PC-3 (cell line): ENCODE results near the gene IRAK3. TPM values are rescaled to one million over a fixed set of nuclear protein-coding genes. Genes with fewer than 3 reads are reported as not detected.
A peak's percentile ranks its signal among the peaks of the same experiment; 100 is the strongest.

Experiments used
- ATAC-seq: fragments of 200-7000 bp; cut with Tn5 transposase; 2 replicates; pipeline ENCODE4 v1.9.1; 2020; ENCODE audit warnings: mild to moderate bottlenecking, moderate library complexity
- BruUV-seq: library from RNA; stranded (reverse); fragments of 400-500 nt; replicated peaks from 2 replicates; lab custom pipeline; 2021; lab: Mats Ljungman, UMichigan
- CTCF ChIA-PET: fragments of 300-600 bp; sonication (Branson Sonifier 250); formaldehyde crosslinking; loops from one replicate; lab custom pipeline; 2022; ENCODE audit warnings: antibody characterized with exemption; lab: Charles Lee
- POLR2A ChIA-PET: fragments of 300-600 bp; sonication (Branson Sonifier 250); formaldehyde crosslinking; loops from one replicate; lab custom pipeline; 2022; ENCODE audit warnings: antibody characterized with exemption; ENCODE audit not compliant: unreplicated experiment; lab: Charles Lee
- DNase-seq: peaks from one replicate; pipeline ENCODE4 v3.0.0-alpha.2; 2015
- H2AFZ ChIP-seq: fragments of 300-600 bp; sonication (generic); 2 replicates; pipeline ENCODE4 v1.6.0; 2016; ENCODE audit warnings: antibody characterized with exemption, low read length
- H3F3A ChIP-seq: fragments of 300-600 bp; sonication (generic); one replicate; pipeline ENCODE4 v1.6.0; 2017; ENCODE audit warnings: antibody characterized with exemption, low read length, control low read depth, mild to moderate bottlenecking; ENCODE audit not compliant: unreplicated experiment
- H3K27ac ChIP-seq: fragments of 300-600 bp; sonication (generic); 2 replicates; pipeline ENCODE4 v1.5.1; 2016; ENCODE audit warnings: mild to moderate bottlenecking, low read length
- H3K27me3 ChIP-seq: fragments of 300-600 bp; sonication (generic); 2 replicates; pipeline ENCODE4 v1.6.1; 2016; ENCODE audit warnings: low read length, mixed read lengths
- H3K36me3 ChIP-seq: fragments of 300-600 bp; sonication (generic); 2 replicates; pipeline ENCODE4 v1.6.1; 2016; ENCODE audit warnings: low read depth, mixed run types, low read length, mixed read lengths
- H3K4me1 ChIP-seq: fragments of 300-600 bp; sonication (generic); 2 replicates; pipeline ENCODE4 v1.5.1; 2016; ENCODE audit warnings: low read length; ENCODE audit not compliant: insufficient read depth
- H3K4me2 ChIP-seq: fragments of 300-600 bp; sonication (generic); 2 replicates; pipeline ENCODE4 v1.6.0; 2016; ENCODE audit warnings: low read length
- H3K4me3 ChIP-seq: fragments of 300-600 bp; sonication (generic); 2 replicates; pipeline ENCODE4 v1.5.1; 2016; ENCODE audit warnings: mild to moderate bottlenecking, low read length, mixed read lengths
- H3K79me2 ChIP-seq: fragments of 300-600 bp; sonication (generic); 2 replicates; pipeline ENCODE4 v1.6.1; 2017; ENCODE audit warnings: low read length, mixed read lengths
- H3K9ac ChIP-seq: fragments of 300-600 bp; sonication (generic); 2 replicates; pipeline ENCODE4 v1.6.0; 2016; ENCODE audit warnings: mild to moderate bottlenecking, low read length
- H3K9me2 ChIP-seq: fragments of 300-600 bp; sonication (generic); replicated peaks from 2 replicates; pipeline ENCODE4 v1.6.1; 2016; ENCODE audit warnings: mixed run types, low read length, mixed read lengths
- H3K9me3 ChIP-seq: fragments of 300-600 bp; sonication (generic); 2 replicates; pipeline ENCODE4 v1.6.1; 2016; ENCODE audit warnings: low read length, mixed read lengths
- H4K20me1 ChIP-seq: fragments of 300-600 bp; sonication (generic); 2 replicates; pipeline ENCODE4 v1.6.1; 2016; ENCODE audit warnings: low read length, mixed read lengths
- EZH2 ChIP-seq: fragments of 300-600 bp; sonication (generic); IDR thresholded peaks from one replicate; pipeline ENCODE4 v1.6.1; 2017; ENCODE audit warnings: antibody characterized with exemption, mild to moderate bottlenecking, low read length; ENCODE audit not compliant: unreplicated experiment
- EZH2phosphoT487 ChIP-seq: fragments of 300-600 bp; sonication (generic); IDR thresholded peaks from 2 replicates; pipeline ENCODE4 v1.6.1; 2018; ENCODE audit warnings: mild to moderate bottlenecking, antibody characterized with exemption, low read length, borderline replicate concordance
- intact Hi-C: fragments of 100-400 bp; cut with micrococcal nuclease; formaldehyde crosslinking; loops from 2 replicates; pipeline ENCODE4 v1.9.0; 2023
- total RNA-seq: library from RNA; depleted of rRNA; stranded (reverse); fragments of >200 nt; gene quantifications from 2 replicates; pipeline ENCODE4 v1.2.3, GENCODE V29; 2014
- TF ChIP-seq, protein P1 (sequence below): fragments of 300-600 bp; sonication (generic); conservative IDR thresholded peaks from 2 replicates; pipeline ENCODE4 v1.5.1; 2017; ENCODE audit warnings: antibody characterized with exemption, low read depth, mild to moderate bottlenecking, low read length

Gene IRAK3
- total RNA-seq, 1 experiment from 2014 or later, result not detected

DNA sequence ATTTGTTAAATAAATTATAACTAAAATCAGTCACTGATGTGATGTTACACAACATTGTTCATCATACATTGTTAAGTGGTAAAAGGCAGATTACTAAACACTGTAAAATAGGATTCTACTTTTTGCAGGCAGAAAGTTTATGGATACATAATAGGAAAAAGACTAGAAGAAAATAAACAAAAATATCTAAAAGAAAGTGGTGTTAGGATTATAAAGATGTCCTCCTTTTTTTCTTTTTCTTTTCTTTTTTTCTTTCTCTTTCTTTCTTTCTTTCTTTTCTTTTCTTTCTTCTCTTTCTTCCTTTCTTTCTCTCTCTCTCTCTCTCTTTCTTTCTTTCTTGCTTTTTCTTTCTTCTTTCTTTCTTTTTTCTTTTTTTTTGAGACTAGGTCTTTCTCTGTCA, 73.7 kb downstream of the IRAK3 start:
- Histone ChIP-seq H3F3A (no peaks in the 10 kb centered on the region), H4K20me1 (no peaks in the 10 kb centered on the region), H3K36me3 (no peaks in the 10 kb centered on the region), H3K27me3 (peaks cover 51% of the 10 kb centered on the region), H2AFZ (no peak overlapping the region), H3K4me2 (no peak overlapping the region), H3K4me3 (no peak overlapping the region), H3K4me1 (no peaks in the 10 kb centered on the region), H3K27ac (no peak overlapping the region), H3K9me2 (no peaks in the 10 kb centered on the region), H3K9ac (no peak overlapping the region), H3K79me2 (no peaks in the 10 kb centered on the region), H3K9me3 (no peaks in the 10 kb centered on the region)
- ATAC-seq (no peak), DNase-seq (no peak)
- POLR2A ChIA-PET, result no interaction called here
- TF ChIP-seq, protein P1, sequence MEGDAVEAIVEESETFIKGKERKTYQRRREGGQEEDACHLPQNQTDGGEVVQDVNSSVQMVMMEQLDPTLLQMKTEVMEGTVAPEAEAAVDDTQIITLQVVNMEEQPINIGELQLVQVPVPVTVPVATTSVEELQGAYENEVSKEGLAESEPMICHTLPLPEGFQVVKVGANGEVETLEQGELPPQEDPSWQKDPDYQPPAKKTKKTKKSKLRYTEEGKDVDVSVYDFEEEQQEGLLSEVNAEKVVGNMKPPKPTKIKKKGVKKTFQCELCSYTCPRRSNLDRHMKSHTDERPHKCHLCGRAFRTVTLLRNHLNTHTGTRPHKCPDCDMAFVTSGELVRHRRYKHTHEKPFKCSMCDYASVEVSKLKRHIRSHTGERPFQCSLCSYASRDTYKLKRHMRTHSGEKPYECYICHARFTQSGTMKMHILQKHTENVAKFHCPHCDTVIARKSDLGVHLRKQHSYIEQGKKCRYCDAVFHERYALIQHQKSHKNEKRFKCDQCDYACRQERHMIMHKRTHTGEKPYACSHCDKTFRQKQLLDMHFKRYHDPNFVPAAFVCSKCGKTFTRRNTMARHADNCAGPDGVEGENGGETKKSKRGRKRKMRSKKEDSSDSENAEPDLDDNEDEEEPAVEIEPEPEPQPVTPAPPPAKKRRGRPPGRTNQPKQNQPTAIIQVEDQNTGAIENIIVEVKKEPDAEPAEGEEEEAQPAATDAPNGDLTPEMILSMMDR, result no peak
- TF ChIP-seq EZH2phosphoT487 (no peak), EZH2 (no peak)
- CTCF ChIA-PET, result no interaction called here
- intact Hi-C loops, result no loop called here
- BruUV-seq, result no TSS peak

DNA sequence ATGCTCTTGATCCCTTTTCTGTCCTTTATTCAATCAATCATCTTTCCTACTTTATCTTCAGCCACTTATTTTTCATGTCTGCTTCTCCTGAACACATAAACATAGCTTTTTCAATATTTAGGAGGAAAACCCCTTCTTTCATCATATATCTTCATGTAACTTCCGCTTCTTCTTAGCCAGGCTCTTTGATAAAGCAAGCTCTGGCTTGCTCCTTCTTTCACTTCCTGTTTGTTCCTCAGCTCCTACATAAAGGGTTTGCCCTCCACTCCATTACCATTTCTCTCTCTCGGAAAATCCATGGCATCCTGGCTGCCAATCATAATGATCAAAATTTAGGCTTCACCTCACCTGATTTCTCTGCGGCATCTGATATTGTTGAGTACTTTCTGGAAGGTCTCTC, 79.5 kb downstream of the IRAK3 start:
- Histone ChIP-seq H3K4me2 (no peak overlapping the region), H3K27me3 (peaks cover 9% of the 10 kb centered on the region; the same call in 1 of the 2 replicates), H4K20me1 (no peaks in the 10 kb centered on the region), H2AFZ (no peak overlapping the region), H3K9me3 (no peaks in the 10 kb centered on the region), H3K9ac (no peak overlapping the region), H3K36me3 (no peaks in the 10 kb centered on the region), H3K79me2 (no peaks in the 10 kb centered on the region), H3K4me3 (no peak overlapping the region), H3K4me1 (no peaks in the 10 kb centered on the region), H3F3A (no peaks in the 10 kb centered on the region), H3K27ac (no peak overlapping the region), H3K9me2 (no peaks in the 10 kb centered on the region)
- ChIA-PET POLR2A (no interaction called here), CTCF (interaction anchor here (1.5 kb wide), 1 partner anchor 99 kb away, joined by 3 read pairs; the partner anchor contains the start of gene TMBIM4)
- TF ChIP-seq EZH2, result no peak
- TF ChIP-seq EZH2phosphoT487, result no peak
- TF ChIP-seq, protein P1, result no peak
- intact Hi-C loops, result no loop called here
- BruUV-seq, result no TSS peak
- no peak for DNase-seq
- ATAC-seq, result no peak

DNA sequence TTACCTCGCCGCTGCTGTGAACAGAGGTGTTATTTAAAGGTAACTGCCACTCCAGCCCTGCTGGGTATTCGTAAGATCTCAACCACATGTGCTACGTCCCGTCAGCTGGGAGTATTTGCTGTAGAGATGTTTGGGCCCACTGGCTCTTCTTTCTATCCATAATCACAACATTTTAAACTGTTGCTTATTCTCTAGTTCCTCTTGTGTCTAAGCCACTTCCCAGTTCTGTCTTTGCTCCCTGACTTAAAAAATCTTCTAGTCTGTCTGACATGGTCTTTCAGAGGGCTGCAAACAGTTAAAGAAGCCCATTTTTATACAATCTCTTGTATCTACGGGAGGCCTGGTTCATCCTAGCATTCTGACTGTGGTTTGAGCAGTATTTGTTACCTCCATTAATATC, 80.1 kb downstream of the IRAK3 start:
- Histone ChIP-seq H3K9me3 (no peaks in the 10 kb centered on the region), H3K36me3 (no peaks in the 10 kb centered on the region), H3K4me3 (no peak overlapping the region), H3K4me2 (no peak overlapping the region), H3K27me3 (0 out of 2 replicates have a peak, but pooled peaks cover 3% of the 10 kb centered on the region), H3F3A (no peaks in the 10 kb centered on the region), H3K4me1 (no peaks in the 10 kb centered on the region), H3K9me2 (no peaks in the 10 kb centered on the region), H3K79me2 (no peaks in the 10 kb centered on the region), H2AFZ (0 out of 2 replicates have a peak overlapping the region, but pooled peaks have one; percentile 32), H4K20me1 (no peaks in the 10 kb centered on the region), H3K27ac (no peak overlapping the region), H3K9ac (no peak overlapping the region)
- ChIA-PET CTCF (interaction anchor here (1.5 kb wide), 1 partner anchor 100 kb away, joined by 3 read pairs; the partner anchor contains the start of gene TMBIM4), POLR2A (no interaction called here)
- TF ChIP-seq, protein P1, result no peak
- TF ChIP-seq EZH2 (no peak), EZH2phosphoT487 (no peak)
- DNase-seq (no peak), ATAC-seq (no peak)
- no TSS peak for BruUV-seq
- intact Hi-C loops, result no loop called here
